ENCODE data around the gene ATP8A2. TPM values are rescaled to one million over a fixed set of nuclear protein-coding genes. Genes with fewer than 3 reads are reported as not detected.

ATP8A2 gene
- total RNA-seq, 1 experiment from 2014 or later = not detected

GRCh38 chr13:25988661-25989060 lies 616.9 kb downstream of the ATP8A2 start:
- no peak for TF ChIP-seq CTCF (conservative IDR thresholded peaks at IDR 0.05)
- no peak for TF ChIP-seq EZH2 (IDR thresholded peaks at IDR 0.05; ENCODE audit: low read depth)
- Histone ChIP-seq H3K9me3 (ENCODE audit: insufficient read depth, low read depth) (no peaks in the 10 kb centered on the region), H3K4me2 (no peak overlapping the region), H3K79me2 (ENCODE audit: low read depth) (no peaks in the 10 kb centered on the region), H3K27me3 (ENCODE audit: insufficient read depth, low read depth) (no peaks in the 10 kb centered on the region; the same call in 1 of the 2 replicates), H3F3A (ENCODE audit: insufficient read depth, low read depth) (no peaks in the 10 kb centered on the region), H3K36me3 (ENCODE audit: low read depth) (no peaks in the 10 kb centered on the region), H2AFZ (no peak overlapping the region), H3K9me2 (ENCODE audit: insufficient read depth) (no peaks in the 10 kb centered on the region), H3K4me3 (no peak overlapping the region), H3K4me1 (replicated peaks; ENCODE audit: insufficient read depth) (no peaks in the 10 kb centered on the region), H3K27ac (no peak overlapping the region), H4K20me1 (ENCODE audit: insufficient read depth) (no peaks in the 10 kb centered on the region)
- intact Hi-C loops (cut with micrococcal nuclease; ENCODE audit: unreplicated experiment) = no loop called here
- POLR2A ChIA-PET (ENCODE audit: unreplicated experiment) = no interaction called here
- CTCF ChIA-PET = no interaction called here
- no TSS peak for BruUV-seq (replicated peaks)
- no peak for DNase-seq

- CTCF ChIA-PET = no interaction called here
- H3K9me3 ChIP-seq (ENCODE audit: insufficient read depth, low read depth) = no peaks in the 10 kb centered on the region
- H3K9me2 ChIP-seq (ENCODE audit: insufficient read depth) = no peaks in the 10 kb centered on the region
- H3K4me1 ChIP-seq (replicated peaks; ENCODE audit: insufficient read depth) = no peaks in the 10 kb centered on the region
- intact Hi-C loops (cut with micrococcal nuclease; ENCODE audit: unreplicated experiment) = no loop called here
- no peak overlapping the region for H3K27ac ChIP-seq
- H3F3A ChIP-seq (ENCODE audit: insufficient read depth, low read depth) = no peaks in the 10 kb centered on the region
- H3K79me2 ChIP-seq (ENCODE audit: low read depth) = no peaks in the 10 kb centered on the region
- POLR2A ChIA-PET (ENCODE audit: unreplicated experiment) = no interaction called here
- no peak for DNase-seq
- BruUV-seq (replicated peaks) = no TSS peak
- H2AFZ ChIP-seq = no peak overlapping the region
- H3K4me3 ChIP-seq = no peak overlapping the region
- H3K4me2 ChIP-seq = no peak overlapping the region
- no peaks in the 10 kb centered on the region for H4K20me1 ChIP-seq (ENCODE audit: insufficient read depth)
- no peaks in the 10 kb centered on the region for H3K27me3 ChIP-seq (ENCODE audit: insufficient read depth, low read depth)
- no peak for TF ChIP-seq CTCF (conservative IDR thresholded peaks at IDR 0.05)
- TF ChIP-seq EZH2 (IDR thresholded peaks at IDR 0.05; ENCODE audit: low read depth) = no peak
- no peaks in the 10 kb centered on the region for H3K36me3 ChIP-seq (ENCODE audit: low read depth)
Observed at GRCh38 chr13:25990801-25991200, 619.0 kb downstream of the ATP8A2 start.

GRCh38 chr13:25992076-25992475 lies 620.3 kb downstream of the ATP8A2 start:
- Histone ChIP-seq H3K27me3 (ENCODE audit: insufficient read depth, low read depth) (no peaks in the 10 kb centered on the region), H3K9me3 (ENCODE audit: insufficient read depth, low read depth) (no peaks in the 10 kb centered on the region), H3F3A (ENCODE audit: insufficient read depth, low read depth) (no peaks in the 10 kb centered on the region), H2AFZ (no peak overlapping the region), H3K9me2 (ENCODE audit: insufficient read depth) (no peaks in the 10 kb centered on the region), H3K4me2 (no peak overlapping the region), H4K20me1 (ENCODE audit: insufficient read depth) (no peaks in the 10 kb centered on the region), H3K4me1 (replicated peaks; ENCODE audit: insufficient read depth) (no peaks in the 10 kb centered on the region), H3K36me3 (ENCODE audit: low read depth) (no peaks in the 10 kb centered on the region), H3K27ac (no peak overlapping the region), H3K4me3 (no peak overlapping the region), H3K79me2 (ENCODE audit: low read depth) (no peaks in the 10 kb centered on the region)
- POLR2A ChIA-PET (ENCODE audit: unreplicated experiment) = no interaction called here
- TF ChIP-seq CTCF (conservative IDR thresholded peaks at IDR 0.05) (no peak), EZH2 (IDR thresholded peaks at IDR 0.05; ENCODE audit: low read depth) (no peak)
- no TSS peak for BruUV-seq (replicated peaks)
- intact Hi-C loops (cut with micrococcal nuclease; ENCODE audit: unreplicated experiment) = no loop called here
- no peak for DNase-seq
- CTCF ChIA-PET = no interaction called here
